ENCODE data around the gene SDS. TPM values are rescaled to one million over a fixed set of nuclear protein-coding genes. Genes with fewer than 3 reads are reported as not detected.

Gene SDS, protein sequence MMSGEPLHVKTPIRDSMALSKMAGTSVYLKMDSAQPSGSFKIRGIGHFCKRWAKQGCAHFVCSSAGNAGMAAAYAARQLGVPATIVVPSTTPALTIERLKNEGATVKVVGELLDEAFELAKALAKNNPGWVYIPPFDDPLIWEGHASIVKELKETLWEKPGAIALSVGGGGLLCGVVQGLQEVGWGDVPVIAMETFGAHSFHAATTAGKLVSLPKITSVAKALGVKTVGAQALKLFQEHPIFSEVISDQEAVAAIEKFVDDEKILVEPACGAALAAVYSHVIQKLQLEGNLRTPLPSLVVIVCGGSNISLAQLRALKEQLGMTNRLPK
- not detected for polyA plus RNA-seq (2013, experiment 1 of 2)
- polyA plus RNA-seq (2013, experiment 2 of 2), result not detected

DNA sequence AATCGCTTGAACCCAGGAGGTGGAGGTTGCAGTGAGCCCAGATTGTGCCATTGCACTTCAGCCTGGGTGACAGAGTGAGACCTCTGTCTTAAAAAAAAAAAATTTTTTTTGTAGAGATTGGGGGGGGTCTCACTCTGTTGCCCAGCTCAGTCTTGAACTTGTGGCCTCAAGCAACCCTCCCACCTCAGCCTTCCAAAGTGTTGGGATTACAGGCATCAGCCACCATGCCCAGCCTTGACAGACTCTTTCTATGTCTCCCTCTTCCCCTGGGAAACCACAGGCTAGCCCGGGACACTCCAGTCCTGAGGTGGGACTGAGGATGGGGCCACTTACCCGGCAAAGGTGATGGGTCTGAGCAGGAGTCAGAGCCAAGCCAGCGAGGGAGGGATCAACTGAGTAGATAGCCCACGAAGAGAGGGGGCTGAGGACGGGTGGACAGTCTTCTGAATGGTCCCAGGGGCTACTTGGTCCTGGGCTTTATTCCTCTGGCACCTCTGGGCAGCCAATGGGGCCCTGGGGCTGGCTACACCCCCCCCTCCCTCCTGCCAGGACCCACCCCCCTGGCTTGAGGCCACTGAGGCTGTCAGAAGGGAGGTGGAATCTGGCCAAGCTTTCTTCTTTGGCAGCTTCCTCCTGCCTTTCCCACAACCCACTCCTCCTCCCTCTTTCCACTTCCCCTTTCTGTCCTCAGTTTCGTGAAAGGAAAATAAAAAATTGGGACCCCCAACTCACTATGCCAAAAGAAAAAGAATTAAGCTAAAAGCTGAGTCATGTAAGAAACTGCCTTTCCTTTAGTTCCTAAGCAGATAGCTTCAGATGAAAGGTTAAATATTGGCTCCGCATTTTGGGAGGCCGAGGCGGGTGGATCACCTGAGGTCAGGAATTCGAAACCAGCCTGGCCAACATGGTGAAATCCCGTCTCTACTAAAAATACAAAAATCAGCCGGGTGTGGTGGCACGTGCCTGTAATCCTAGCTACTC, at the start of gene SDS:
TSS of gene SDS (minus strand) at position 453 of the 981 bp plus-strand sequence. CDS start 4,179 bp downstream, outside the sequence.
- H2AFZ ChIP-seq (ENCODE audit: low read depth, low read length), result no peak within 1 kb of the TSS
- no peaks in the 10 kb centered on the region for H3K79me1 ChIP-seq (replicated peaks; ENCODE audit: low read length, poor library complexity, severe bottlenecking)
- H2BK5ac ChIP-seq (ENCODE audit: low read depth, low read length, poor library complexity, severe bottlenecking), result no peak within 1 kb of the TSS
- no peak within 1 kb of the TSS for H2AK5ac ChIP-seq (ENCODE audit: low read length, severe bottlenecking)
- no peak within 1 kb of the TSS for H3K23ac ChIP-seq (ENCODE audit: low read length in 2 of 2)
- no peak within 1 kb of the TSS for H3K18ac ChIP-seq (ENCODE audit: low read depth in 1 of 2, low read length in 2 of 2)
- no peak within 1 kb of the TSS for H3K9ac ChIP-seq (ENCODE audit: low read length)
- H3K4me3 ChIP-seq (ENCODE audit: insufficient read depth in 1 of 2, low read depth in 1 of 2, low read length in 2 of 2), result no peak within 1 kb of the TSS
- no peak within 1 kb of the TSS for H3K4me2 ChIP-seq (ENCODE audit: low read length, poor library complexity, severe bottlenecking)
- H3K27ac ChIP-seq (ENCODE audit: low read length, poor library complexity, severe bottlenecking), result no peak within 1 kb of the TSS
- 87% methylated on average over 14 of the region's 14 CpGs for WGBS
- H3K36me3 ChIP-seq (ENCODE audit: control insufficient read depth in 1 of 2, insufficient read depth in 2 of 2, low read depth in 1 of 2, low read length in 2 of 2), result no peaks in the 10 kb centered on the region
- H2BK15ac ChIP-seq (ENCODE audit: low read depth, poor library complexity, severe bottlenecking), result no peak within 1 kb of the TSS
- no peak for DNase-seq
- no peak within 1 kb of the TSS for H3K14ac ChIP-seq (ENCODE audit: low read length in 2 of 2)
- no peak within 1 kb of the TSS for H2BK12ac ChIP-seq (ENCODE audit: low read length in 2 of 2)
- no peaks in the 10 kb centered on the region for H3K4me1 ChIP-seq (ENCODE audit: control insufficient read depth, insufficient read depth, low read depth, low read length)
- no peaks in the 10 kb centered on the region for H3K9me3 ChIP-seq (ENCODE audit: control insufficient read depth, low read length)
- no peak within 1 kb of the TSS for H2BK120ac ChIP-seq (ENCODE audit: low read depth, low read length)
- H3K27me3 ChIP-seq (ENCODE audit: control insufficient read depth in 1 of 2, insufficient read depth in 1 of 2, low read length in 2 of 2), result peaks cover 7 to 11% of the 10 kb centered on the region in 2 experiments
- no peak within 1 kb of the TSS for H4K8ac ChIP-seq (ENCODE audit: low read length)
- no peak within 1 kb of the TSS for H4K91ac ChIP-seq (ENCODE audit: low read length)
- no peak within 1 kb of the TSS for H3K4ac ChIP-seq (ENCODE audit: low read depth in 1 of 2, low read length in 2 of 2)

DNA sequence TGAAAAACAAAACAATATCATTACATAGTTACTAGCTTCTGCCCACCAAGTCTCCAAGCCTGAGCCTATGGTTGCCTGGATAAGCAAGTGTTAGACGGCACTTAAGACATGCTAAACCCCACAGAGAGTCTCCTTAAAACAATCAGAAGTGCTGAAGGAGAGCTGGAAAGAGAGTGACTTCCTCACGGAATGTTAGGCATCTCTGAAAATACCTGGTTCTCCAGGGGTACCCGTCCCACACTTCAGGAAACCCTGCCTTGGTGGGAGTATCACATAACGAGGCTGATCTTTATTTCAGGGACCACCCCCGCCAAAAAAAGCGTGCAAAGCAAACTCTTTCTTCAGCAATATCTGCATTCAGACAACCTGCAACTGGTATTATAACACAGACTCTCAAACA, 49.6 kb upstream of the SDS start:
- no peak overlapping the region for H3K9ac ChIP-seq (ENCODE audit: low read length)
- WGBS, result 61% methylated on average over 6 of the region's 6 CpGs
- H3K27ac ChIP-seq (ENCODE audit: low read length, poor library complexity, severe bottlenecking), result no peak overlapping the region
- H3K23ac ChIP-seq (ENCODE audit: low read length in 2 of 2), result no peak overlapping the region
- H3K14ac ChIP-seq (ENCODE audit: low read length in 2 of 2), result no peak overlapping the region
- no peak overlapping the region for H2BK120ac ChIP-seq (ENCODE audit: low read depth, low read length)
- H4K91ac ChIP-seq (ENCODE audit: low read length), result no peak overlapping the region
- H3K9me3 ChIP-seq (ENCODE audit: control insufficient read depth, low read length), result no peaks in the 10 kb centered on the region
- H2BK12ac ChIP-seq (ENCODE audit: low read length in 2 of 2), result no peak overlapping the region
- peaks cover 24 to 51% of the 10 kb centered on the region in 2 experiments for H3K27me3 ChIP-seq (ENCODE audit: control insufficient read depth in 1 of 2, insufficient read depth in 1 of 2, low read length in 2 of 2)
- no peak overlapping the region for H3K4me2 ChIP-seq (ENCODE audit: low read length, poor library complexity, severe bottlenecking)
- DNase-seq, result no peak
- no peak overlapping the region for H3K18ac ChIP-seq (ENCODE audit: low read depth in 1 of 2, low read length in 2 of 2)
- no peak overlapping the region for H3K4ac ChIP-seq (ENCODE audit: low read depth in 1 of 2, low read length in 2 of 2)
- H4K8ac ChIP-seq (ENCODE audit: low read length), result no peak overlapping the region
- H2BK15ac ChIP-seq (ENCODE audit: low read depth, poor library complexity, severe bottlenecking), result no peak overlapping the region
- no peaks in the 10 kb centered on the region for H3K36me3 ChIP-seq (ENCODE audit: control insufficient read depth in 1 of 2, insufficient read depth in 2 of 2, low read depth in 1 of 2, low read length in 2 of 2)
- H2AFZ ChIP-seq (ENCODE audit: low read depth, low read length), result no peak overlapping the region
- H3K4me3 ChIP-seq (ENCODE audit: insufficient read depth in 1 of 2, low read depth in 1 of 2, low read length in 2 of 2), result no peak overlapping the region
- H3K79me1 ChIP-seq (replicated peaks; ENCODE audit: low read length, poor library complexity, severe bottlenecking), result no peaks in the 10 kb centered on the region
- H3K4me1 ChIP-seq (ENCODE audit: control insufficient read depth, insufficient read depth, low read depth, low read length), result no peaks in the 10 kb centered on the region
- H2BK5ac ChIP-seq (ENCODE audit: low read depth, low read length, poor library complexity, severe bottlenecking), result no peak overlapping the region
- no peak overlapping the region for H2AK5ac ChIP-seq (ENCODE audit: low read length, severe bottlenecking)

DNA sequence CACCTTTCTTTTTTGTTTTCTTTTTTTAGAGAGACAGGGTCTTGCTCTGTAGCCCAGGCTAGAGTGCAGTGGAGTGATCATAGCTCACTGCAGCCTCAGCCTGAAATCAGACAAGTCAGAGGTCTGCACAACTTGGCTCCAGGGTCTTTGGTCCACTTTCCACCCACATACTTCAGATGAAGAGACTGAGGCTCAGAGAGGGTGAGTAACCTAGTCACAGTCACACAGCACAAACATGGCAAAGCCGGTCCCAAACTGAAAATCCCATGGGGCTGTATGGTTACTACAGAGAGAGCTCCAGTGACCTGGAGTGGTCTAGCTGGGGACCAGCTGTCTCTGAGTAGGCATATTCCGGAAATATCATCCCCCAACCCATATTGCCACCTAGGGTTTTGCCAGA, 48.8 kb upstream of the SDS start:
- WGBS, result 98% methylated on average over 2 of the region's 2 CpGs
- Histone ChIP-seq H3K14ac (ENCODE audit: low read length in 2 of 2) (no peak overlapping the region), H3K36me3 (ENCODE audit: control insufficient read depth in 1 of 2, insufficient read depth in 2 of 2, low read depth in 1 of 2, low read length in 2 of 2) (no peaks in the 10 kb centered on the region), H4K91ac (ENCODE audit: low read length) (no peak overlapping the region), H3K18ac (ENCODE audit: low read depth in 1 of 2, low read length in 2 of 2) (no peak overlapping the region), H3K9ac (ENCODE audit: low read length) (no peak overlapping the region), H3K4ac (ENCODE audit: low read depth in 1 of 2, low read length in 2 of 2) (no peak overlapping the region), H3K79me1 (replicated peaks; ENCODE audit: low read length, poor library complexity, severe bottlenecking) (no peaks in the 10 kb centered on the region), H2BK5ac (ENCODE audit: low read depth, low read length, poor library complexity, severe bottlenecking) (no peak overlapping the region), H2AK5ac (ENCODE audit: low read length, severe bottlenecking) (no peak overlapping the region), H3K23ac (ENCODE audit: low read length in 2 of 2) (no peak overlapping the region), H3K27ac (ENCODE audit: low read length, poor library complexity, severe bottlenecking) (no peak overlapping the region), H3K4me2 (ENCODE audit: low read length, poor library complexity, severe bottlenecking) (no peak overlapping the region), H2BK120ac (ENCODE audit: low read depth, low read length) (no peak overlapping the region), H3K4me1 (ENCODE audit: control insufficient read depth, insufficient read depth, low read depth, low read length) (no peaks in the 10 kb centered on the region), H4K8ac (ENCODE audit: low read length) (no peak overlapping the region), H2AFZ (ENCODE audit: low read depth, low read length) (no peak overlapping the region), H2BK12ac (ENCODE audit: low read length in 2 of 2) (no peak overlapping the region), H2BK15ac (ENCODE audit: low read depth, poor library complexity, severe bottlenecking) (no peak overlapping the region), H3K9me3 (ENCODE audit: control insufficient read depth, low read length) (no peaks in the 10 kb centered on the region), H3K4me3 (ENCODE audit: insufficient read depth in 1 of 2, low read depth in 1 of 2, low read length in 2 of 2) (no peak overlapping the region), H3K27me3 (ENCODE audit: control insufficient read depth in 1 of 2, insufficient read depth in 1 of 2, low read length in 2 of 2) (peaks cover 23 to 50% of the 10 kb centered on the region in 2 experiments)
- DNase-seq, result no peak

DNA sequence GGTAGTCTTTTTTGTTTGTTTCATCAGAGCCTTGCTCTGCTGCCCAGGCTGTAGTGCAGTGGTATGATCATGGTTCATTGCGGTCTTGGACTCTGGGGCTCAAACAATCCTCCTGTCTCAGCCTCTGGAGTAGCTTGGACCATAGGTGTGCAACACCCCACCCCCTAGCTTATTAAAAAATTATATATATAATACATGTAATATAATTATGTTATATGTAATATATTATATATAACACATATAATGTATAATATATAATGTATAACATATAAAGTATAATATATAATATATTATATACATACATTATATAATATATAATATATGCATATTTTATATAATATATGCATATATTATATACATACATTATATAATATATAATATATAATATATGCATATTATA, 46.2 kb upstream of the SDS start:
- H3K27me3 ChIP-seq (ENCODE audit: control insufficient read depth in 1 of 2, insufficient read depth in 1 of 2, low read length in 2 of 2), result peaks cover 25 to 53% of the 10 kb centered on the region in 2 experiments
- no CpG with 5 or more reads among the region's 1 CpG for WGBS
- H3K79me1 ChIP-seq (replicated peaks; ENCODE audit: low read length, poor library complexity, severe bottlenecking), result no peaks in the 10 kb centered on the region
- no peak overlapping the region for H3K4me2 ChIP-seq (ENCODE audit: low read length, poor library complexity, severe bottlenecking)
- no peak overlapping the region for H2BK120ac ChIP-seq (ENCODE audit: low read depth, low read length)
- H2AFZ ChIP-seq (ENCODE audit: low read depth, low read length), result no peak overlapping the region
- H3K23ac ChIP-seq (ENCODE audit: low read length in 2 of 2), result no peak overlapping the region
- no peak overlapping the region for H3K4ac ChIP-seq (ENCODE audit: low read depth in 1 of 2, low read length in 2 of 2)
- peaks cover 3% of the 10 kb centered on the region for H3K9me3 ChIP-seq (ENCODE audit: control insufficient read depth, low read length)
- H2AK5ac ChIP-seq (ENCODE audit: low read length, severe bottlenecking), result no peak overlapping the region
- no peak overlapping the region for H3K27ac ChIP-seq (ENCODE audit: low read length, poor library complexity, severe bottlenecking)
- no peak overlapping the region for H4K91ac ChIP-seq (ENCODE audit: low read length)
- H2BK15ac ChIP-seq (ENCODE audit: low read depth, poor library complexity, severe bottlenecking), result no peak overlapping the region
- H3K18ac ChIP-seq (ENCODE audit: low read depth in 1 of 2, low read length in 2 of 2), result no peak overlapping the region
- no peak overlapping the region for H3K14ac ChIP-seq (ENCODE audit: low read length in 2 of 2)
- H3K9ac ChIP-seq (ENCODE audit: low read length), result no peak overlapping the region
- H2BK12ac ChIP-seq (ENCODE audit: low read length in 2 of 2), result no peak overlapping the region
- H2BK5ac ChIP-seq (ENCODE audit: low read depth, low read length, poor library complexity, severe bottlenecking), result no peak overlapping the region
- no peak overlapping the region for H4K8ac ChIP-seq (ENCODE audit: low read length)
- no peaks in the 10 kb centered on the region for H3K36me3 ChIP-seq (ENCODE audit: control insufficient read depth in 1 of 2, insufficient read depth in 2 of 2, low read depth in 1 of 2, low read length in 2 of 2)
- H3K4me3 ChIP-seq (ENCODE audit: insufficient read depth in 1 of 2, low read depth in 1 of 2, low read length in 2 of 2), result no peak overlapping the region
- no peaks in the 10 kb centered on the region for H3K4me1 ChIP-seq (ENCODE audit: control insufficient read depth, insufficient read depth, low read depth, low read length)
- no peak for DNase-seq

Measured in mesenchymal stem cell (in vitro differentiated cells and primary cell).